H9 (cell line): ENCODE results near the gene NEUROG1. TPM values are rescaled to one million over a fixed set of nuclear protein-coding genes. Genes with fewer than 3 reads are reported as not detected.

Source experiments
- DNase-seq: peaks from one replicate; pipeline ENCODE4 v3.0.0-alpha.2; 2017
- H2AFZ ChIP-seq: one replicate; pipeline ENCODE4 v1.6.1; 2013; ENCODE audit warnings: mild to moderate bottlenecking, low read length, control low read depth, moderate library complexity
- H2AK5ac ChIP-seq: 2 replicates; pipeline ENCODE4 v1.6.1; 2013; ENCODE audit warnings: low read length, control low read depth, mixed read lengths; ENCODE audit not compliant: insufficient read length
- H2BK120ac ChIP-seq: one replicate; pipeline ENCODE4 v1.6.1; 2013; ENCODE audit warnings: low read depth, mild to moderate bottlenecking, low read length, control low read depth, inconsistent platforms; ENCODE audit not compliant: poor library complexity, severe bottlenecking
- H2BK12ac ChIP-seq: 2 replicates; pipeline ENCODE4 v1.6.1; 2013; ENCODE audit warnings: low read length, control low read depth, mixed read lengths, low read depth; ENCODE audit not compliant: insufficient read length
- H2BK15ac ChIP-seq: 2 replicates; pipeline ENCODE4 v1.6.1; 2013; ENCODE audit warnings: low read depth, low read length, control low read depth
- H2BK20ac ChIP-seq: one replicate; pipeline ENCODE4 v1.6.1; 2013; ENCODE audit warnings: low read depth, mild to moderate bottlenecking, low read length, control low read depth, inconsistent platforms; ENCODE audit not compliant: poor library complexity, severe bottlenecking
- H2BK5ac ChIP-seq: 2 replicates; pipeline ENCODE4 v1.6.1; 2013; ENCODE audit warnings: low read length, control low read depth, mixed read lengths; ENCODE audit not compliant: insufficient read length
- H3K14ac ChIP-seq: 2 replicates; pipeline ENCODE4 v1.6.1; 2013; ENCODE audit warnings: low read length, control low read depth; ENCODE audit not compliant: insufficient read depth
- H3K18ac ChIP-seq: 2 replicates; pipeline ENCODE4 v1.6.1; 2013; ENCODE audit warnings: low read depth, mild to moderate bottlenecking, mixed read lengths, low read length, control low read depth; ENCODE audit not compliant: insufficient read length
- H3K23ac ChIP-seq: 2 replicates; pipeline ENCODE4 v1.6.1; 2013; ENCODE audit warnings: low read length, control low read depth, mixed read lengths, low read depth; ENCODE audit not compliant: insufficient read length
- H3K23me2 ChIP-seq: 2 replicates; pipeline ENCODE4 v1.6.1; 2013; ENCODE audit warnings: low read depth, mild to moderate bottlenecking, mixed read lengths, low read length, control low read depth; ENCODE audit not compliant: insufficient read length, poor library complexity, severe bottlenecking
- H3K27ac ChIP-seq: 2 replicates; pipeline ENCODE4 v1.5.1; 2013; ENCODE audit warnings: low read length, control low read depth, mixed read lengths, low read depth; ENCODE audit not compliant: insufficient read length
- H3K27me3 ChIP-seq: 2 replicates; pipeline ENCODE4 v1.6.1; 2013; ENCODE audit warnings: low read length, control low read depth, inconsistent platforms; ENCODE audit not compliant: insufficient read depth
- H3K4ac ChIP-seq: 2 replicates; pipeline ENCODE4 v1.6.1; 2013; ENCODE audit warnings: low read depth, mild to moderate bottlenecking, control low read depth, inconsistent platforms, low read length, moderate library complexity
- H3K4me1 ChIP-seq: 2 replicates; pipeline ENCODE4 v1.6.1; 2013; ENCODE audit warnings: low read length, control low read depth, inconsistent platforms; ENCODE audit not compliant: insufficient read depth
- H3K4me2 ChIP-seq: 2 replicates; pipeline ENCODE4 v1.6.1; 2013; ENCODE audit warnings: low read length, control low read depth, mixed read lengths; ENCODE audit not compliant: insufficient read length, insufficient read depth
- H3K56ac ChIP-seq: 2 replicates; pipeline ENCODE4 v1.6.1; 2013; ENCODE audit warnings: low read depth, mild to moderate bottlenecking, mixed read lengths, low read length, control low read depth; ENCODE audit not compliant: insufficient read length
- H3K79me1 ChIP-seq: 2 replicates; pipeline ENCODE4 v1.6.1; 2013; ENCODE audit warnings: low read depth, mild to moderate bottlenecking, moderate library complexity, low read length, control low read depth, inconsistent platforms; ENCODE audit not compliant: insufficient read depth, poor library complexity, severe bottlenecking
- H3K79me2 ChIP-seq: 2 replicates; pipeline ENCODE4 v1.6.1; 2013; ENCODE audit warnings: low read length, control low read depth, inconsistent platforms; ENCODE audit not compliant: insufficient read depth
- H3K9ac ChIP-seq: 2 replicates; pipeline ENCODE4 v1.6.1; 2013; ENCODE audit warnings: low read length, control low read depth, mixed read lengths; ENCODE audit not compliant: insufficient read length; ENCODE audit errors: extremely low read depth
- H3K9me3 ChIP-seq: one replicate; pipeline ENCODE4 v1.6.1; 2013; ENCODE audit warnings: low read depth, low read length, inconsistent platforms; ENCODE audit not compliant: control insufficient read depth
- H3T11ph ChIP-seq: one replicate; pipeline ENCODE4 v1.6.1; 2013; ENCODE audit warnings: mild to moderate bottlenecking, low read length, control low read depth, inconsistent platforms
- H4K20me1 ChIP-seq: one replicate; pipeline ENCODE4 v1.6.1; 2013; ENCODE audit not compliant: control insufficient read depth, insufficient read length, insufficient read depth
- H4K5ac ChIP-seq: 2 replicates; pipeline ENCODE4 v1.6.1; 2013; ENCODE audit warnings: low read depth, mild to moderate bottlenecking, mixed read lengths, low read length, control low read depth; ENCODE audit not compliant: insufficient read length
- H4K8ac ChIP-seq: replicated peaks from 2 replicates; pipeline ENCODE4 v1.6.1; 2013; ENCODE audit warnings: low read length, control low read depth, mixed read lengths, low read depth; ENCODE audit not compliant: insufficient read length
- H4K91ac ChIP-seq: 2 replicates; pipeline ENCODE4 v1.6.1; 2013; ENCODE audit warnings: low read depth, mild to moderate bottlenecking, moderate library complexity, mixed read lengths, low read length, control low read depth; ENCODE audit not compliant: insufficient read length
- H3K27ac Mint-ChIP-seq, 3 experiments: 2 replicates in 2 of 3; 3 replicates in 1 of 3; pipeline ENCODE4 v1.8.0; 2020 to 2021; ENCODE audit warnings: mixed read lengths in 3 of 3, mild to moderate bottlenecking in 1 of 3, moderate library complexity in 1 of 3
- H3K27me3 Mint-ChIP-seq: 2 replicates; pipeline ENCODE4 v1.8.0; 2021; ENCODE audit warnings: low read depth, mild to moderate bottlenecking, moderate library complexity, mixed read lengths
- H3K36me3 Mint-ChIP-seq, 3 experiments: 2 replicates in 2 of 3; 3 replicates in 1 of 3; pipeline ENCODE4 v1.8.0; 2020 to 2021; ENCODE audit warnings: low read depth in 3 of 3, mixed read lengths in 3 of 3; ENCODE audit not compliant: insufficient read depth in 1 of 3
- H3K4me1 Mint-ChIP-seq, 2 experiments: 2 replicates each; pipeline ENCODE4 v1.8.0; 2020; ENCODE audit warnings: mixed read lengths in 2 of 2
- H3K4me3 Mint-ChIP-seq, 2 experiments: 2 replicates in 1 of 2; 3 replicates in 1 of 2; pipeline ENCODE4 v1.8.0; 2020 to 2021; ENCODE audit warnings: mild to moderate bottlenecking in 2 of 2, mixed read lengths in 2 of 2, moderate library complexity in 1 of 2
- H3K9me3 Mint-ChIP-seq, 2 experiments: 2 replicates in 1 of 2; 3 replicates in 1 of 2; pipeline ENCODE4 v1.8.0; 2020; ENCODE audit warnings: mild to moderate bottlenecking in 2 of 2, mixed read lengths in 2 of 2, moderate library complexity in 1 of 2
- total RNA-seq: library from RNA; stranded (reverse); gene quantifications from 2 replicates; pipeline ENCODE4 v1.2.1, GENCODE V29; 2021
- TF ChIP-seq, protein P1 (sequence below): fragments of 200-600 bp; sonication (generic); conservative IDR thresholded peaks from 3 replicates; pipeline ENCODE4 v1.8.0; 2021; ENCODE audit warnings: antibody characterized with exemption, mild to moderate bottlenecking

NEUROG1 gene
- total RNA-seq, 1 experiment from 2014 or later, result not detected

DNA sequence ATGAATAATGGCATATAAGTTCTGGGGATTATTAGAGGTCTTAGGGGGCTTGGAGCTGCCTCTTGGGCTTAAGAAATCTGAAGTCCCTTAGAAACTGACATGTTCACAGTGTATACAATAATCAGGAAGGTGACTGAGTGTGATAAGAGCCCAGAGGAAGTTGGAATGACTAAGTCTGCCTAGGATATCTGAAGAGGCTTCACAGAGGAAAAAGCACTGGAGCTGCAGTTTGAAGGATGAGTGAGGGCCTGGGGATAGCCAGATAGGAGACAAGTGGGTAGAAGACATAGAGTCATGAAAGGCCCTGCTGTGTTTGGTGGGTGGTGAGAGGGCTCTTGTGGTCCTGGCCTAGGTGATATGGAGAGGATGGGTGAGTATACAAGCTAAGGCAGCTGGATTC lies 8.8 kb downstream of the NEUROG1 start:
- no peak overlapping the region for H3K14ac ChIP-seq
- no peak overlapping the region for H3K4me3 Mint-ChIP-seq
- H3K9me3 ChIP-seq, result peaks cover 12% of the 10 kb centered on the region
- no peak for DNase-seq
- H3K56ac ChIP-seq, result no peak overlapping the region
- H4K20me1 ChIP-seq, result no peaks in the 10 kb centered on the region
- H4K5ac ChIP-seq, result no peak overlapping the region
- no peaks in the 10 kb centered on the region for H3K79me1 ChIP-seq
- peaks cover 30 to 31% of the 10 kb centered on the region in 2 experiments for H3K9me3 Mint-ChIP-seq
- H3K4me1 ChIP-seq, result no peaks in the 10 kb centered on the region
- H2AK5ac ChIP-seq, result no peak overlapping the region
- TF ChIP-seq, protein P1, sequence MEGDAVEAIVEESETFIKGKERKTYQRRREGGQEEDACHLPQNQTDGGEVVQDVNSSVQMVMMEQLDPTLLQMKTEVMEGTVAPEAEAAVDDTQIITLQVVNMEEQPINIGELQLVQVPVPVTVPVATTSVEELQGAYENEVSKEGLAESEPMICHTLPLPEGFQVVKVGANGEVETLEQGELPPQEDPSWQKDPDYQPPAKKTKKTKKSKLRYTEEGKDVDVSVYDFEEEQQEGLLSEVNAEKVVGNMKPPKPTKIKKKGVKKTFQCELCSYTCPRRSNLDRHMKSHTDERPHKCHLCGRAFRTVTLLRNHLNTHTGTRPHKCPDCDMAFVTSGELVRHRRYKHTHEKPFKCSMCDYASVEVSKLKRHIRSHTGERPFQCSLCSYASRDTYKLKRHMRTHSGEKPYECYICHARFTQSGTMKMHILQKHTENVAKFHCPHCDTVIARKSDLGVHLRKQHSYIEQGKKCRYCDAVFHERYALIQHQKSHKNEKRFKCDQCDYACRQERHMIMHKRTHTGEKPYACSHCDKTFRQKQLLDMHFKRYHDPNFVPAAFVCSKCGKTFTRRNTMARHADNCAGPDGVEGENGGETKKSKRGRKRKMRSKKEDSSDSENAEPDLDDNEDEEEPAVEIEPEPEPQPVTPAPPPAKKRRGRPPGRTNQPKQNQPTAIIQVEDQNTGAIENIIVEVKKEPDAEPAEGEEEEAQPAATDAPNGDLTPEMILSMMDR, result no peak
- no peak overlapping the region for H2BK120ac ChIP-seq
- no peak overlapping the region for H4K91ac ChIP-seq
- no peak overlapping the region for H2AFZ ChIP-seq
- H3K27me3 Mint-ChIP-seq, result peaks cover 100% of the 10 kb centered on the region
- H3K18ac ChIP-seq, result no peak overlapping the region
- H2BK20ac ChIP-seq, result no peak overlapping the region
- no peak overlapping the region for H2BK5ac ChIP-seq
- H3K23ac ChIP-seq, result no peak overlapping the region
- H3K79me2 ChIP-seq, result no peaks in the 10 kb centered on the region
- H3K4me1 Mint-ChIP-seq, result peaks cover 4 to 5% of the 10 kb centered on the region in 2 experiments; a peak in 2 of 4 replicates
- H3K23me2 ChIP-seq, result no peaks in the 10 kb centered on the region
- H2BK12ac ChIP-seq, result no peak overlapping the region
- no peak overlapping the region for H3K27ac ChIP-seq
- no peak overlapping the region for H3T11ph ChIP-seq
- no peak overlapping the region for H3K27ac Mint-ChIP-seq
- no peak overlapping the region for H3K4ac ChIP-seq
- no peak overlapping the region for H2BK15ac ChIP-seq
- H3K27me3 ChIP-seq, result peaks cover 27% of the 10 kb centered on the region
- H3K36me3 Mint-ChIP-seq, result peaks cover 4 to 10% (median 9%) of the 10 kb centered on the region in 3 experiments; a peak in 5 of 7 replicates
- no peak overlapping the region for H3K9ac ChIP-seq
- H3K4me2 ChIP-seq, result no peak overlapping the region
- no peak overlapping the region for H4K8ac ChIP-seq
